GM12875 (cell line): ENCODE data around the gene DCXR.

Source experiments
- H3K4me3 ChIP-seq: one replicate; pipeline ENCODE4 v1.5.1; 2011; ENCODE audit warnings: low read depth, low read length, control low read depth
- TF ChIP-seq, protein P1 (sequence below): IDR thresholded peaks from 2 replicates; pipeline ENCODE4 v1.5.1; 2011; ENCODE audit warnings: low read depth, mild to moderate bottlenecking, control low read depth, inconsistent platforms, low read length, moderate library complexity, borderline replicate concordance; ENCODE audit not compliant: insufficient read depth

DCXR gene

GRCh38 chr17:81996232-81996756 is 41.2 kb downstream of the DCXR start:
- TF ChIP-seq, protein P1, sequence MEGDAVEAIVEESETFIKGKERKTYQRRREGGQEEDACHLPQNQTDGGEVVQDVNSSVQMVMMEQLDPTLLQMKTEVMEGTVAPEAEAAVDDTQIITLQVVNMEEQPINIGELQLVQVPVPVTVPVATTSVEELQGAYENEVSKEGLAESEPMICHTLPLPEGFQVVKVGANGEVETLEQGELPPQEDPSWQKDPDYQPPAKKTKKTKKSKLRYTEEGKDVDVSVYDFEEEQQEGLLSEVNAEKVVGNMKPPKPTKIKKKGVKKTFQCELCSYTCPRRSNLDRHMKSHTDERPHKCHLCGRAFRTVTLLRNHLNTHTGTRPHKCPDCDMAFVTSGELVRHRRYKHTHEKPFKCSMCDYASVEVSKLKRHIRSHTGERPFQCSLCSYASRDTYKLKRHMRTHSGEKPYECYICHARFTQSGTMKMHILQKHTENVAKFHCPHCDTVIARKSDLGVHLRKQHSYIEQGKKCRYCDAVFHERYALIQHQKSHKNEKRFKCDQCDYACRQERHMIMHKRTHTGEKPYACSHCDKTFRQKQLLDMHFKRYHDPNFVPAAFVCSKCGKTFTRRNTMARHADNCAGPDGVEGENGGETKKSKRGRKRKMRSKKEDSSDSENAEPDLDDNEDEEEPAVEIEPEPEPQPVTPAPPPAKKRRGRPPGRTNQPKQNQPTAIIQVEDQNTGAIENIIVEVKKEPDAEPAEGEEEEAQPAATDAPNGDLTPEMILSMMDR, result no peak
- H3K4me3 ChIP-seq, result no peak overlapping the region

DNA sequence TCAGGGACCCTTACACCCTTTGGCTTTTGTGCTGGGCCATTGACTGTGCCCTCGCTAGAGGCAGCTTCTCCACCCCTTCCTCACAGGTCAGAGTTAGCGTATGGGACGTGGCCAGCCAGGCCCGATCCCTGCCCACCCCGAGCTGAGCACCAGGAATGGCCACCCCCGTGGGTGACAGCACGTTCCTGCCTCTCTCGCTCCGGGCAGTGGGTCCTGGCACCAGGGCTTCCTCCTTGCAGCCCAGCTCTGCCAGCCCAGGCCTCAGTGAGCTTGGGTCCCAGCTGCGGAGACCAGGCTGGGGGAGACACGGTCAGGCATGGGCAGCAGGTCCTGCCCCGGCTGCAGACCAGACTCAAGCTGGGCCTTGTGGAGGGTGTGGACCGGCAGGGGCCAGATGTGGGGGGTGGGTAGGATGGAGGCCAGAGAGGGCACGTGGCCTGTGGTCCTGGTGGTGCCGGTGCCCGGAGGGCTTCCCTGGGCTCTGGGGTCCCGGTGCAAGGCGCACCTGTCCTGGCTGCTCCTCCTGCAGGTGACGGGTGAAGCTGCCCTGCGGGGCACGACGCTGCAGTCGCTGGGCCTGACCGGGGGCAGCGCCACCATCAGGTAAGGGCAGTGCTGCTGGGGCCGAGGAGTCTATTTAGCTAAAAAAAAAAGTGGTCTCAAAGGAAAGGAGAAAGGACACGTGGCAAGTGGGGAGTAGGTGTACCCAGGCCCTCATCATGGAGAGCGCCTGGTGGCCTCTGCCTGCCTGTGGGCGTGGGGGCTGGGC is 41.9 kb downstream of the DCXR start:
- no peak overlapping the region for H3K4me3 ChIP-seq
- TF ChIP-seq, protein P1, result no peak

GRCh38 chr17:81994593-81995462 is 42.7 kb downstream of the DCXR start:
- TF ChIP-seq, protein P1, result no peak
- no peak overlapping the region for H3K4me3 ChIP-seq

GRCh38 chr17:81993729-81994592 is 43.5 kb downstream of the DCXR start:
- no peak overlapping the region for H3K4me3 ChIP-seq
- TF ChIP-seq, protein P1, result no peak

GRCh38 chr17:81992306-81993102 is 45.0 kb downstream of the DCXR start:
- no peak overlapping the region for H3K4me3 ChIP-seq

More at GRCh38 chr17:81992306-81993102, 45.0 kb downstream of the DCXR start:
- TF ChIP-seq, protein P1, result no peak
